HPDE6-E6E7 (cell line): ENCODE results near the gene ARSB.

ENCODE experiments used
- DNase-seq: peaks from one replicate; pipeline ENCODE4 v3.0.0; 2011; ENCODE audit warnings: missing footprints; ENCODE audit errors: extremely low spot score

ARSB gene

DNA sequence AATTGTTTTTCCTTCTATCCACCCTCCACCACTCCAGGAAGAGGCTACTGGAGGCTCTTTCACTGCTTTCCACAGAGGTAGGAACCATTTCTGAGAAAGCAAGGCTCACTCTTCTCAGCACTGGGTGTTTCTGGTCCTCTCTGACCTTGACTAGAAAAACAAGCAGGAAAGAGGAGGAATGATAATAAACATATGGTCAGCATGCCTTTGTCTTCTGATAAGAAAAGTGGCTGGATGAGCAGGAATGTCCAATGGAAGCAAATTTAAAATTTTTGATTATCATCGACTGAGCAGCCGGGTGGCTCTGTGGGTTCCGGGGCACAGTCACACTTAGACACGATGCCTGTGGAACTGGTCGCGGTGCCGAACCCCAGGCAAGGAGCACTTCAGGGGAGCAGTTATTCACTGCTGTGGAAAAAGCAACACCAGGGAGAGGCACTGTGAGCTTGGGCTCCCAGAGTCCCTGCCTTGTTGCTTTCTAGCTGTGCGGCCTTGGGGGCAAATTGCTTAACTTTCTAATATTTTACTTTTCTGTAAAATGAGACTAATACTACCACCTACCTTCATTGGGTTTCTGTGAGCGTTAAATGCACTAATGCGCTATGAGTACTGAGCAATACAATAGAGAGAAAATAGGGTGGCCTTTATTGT, 179.5 kb downstream of the ARSB start:
- DNase-seq: no peak

DNA sequence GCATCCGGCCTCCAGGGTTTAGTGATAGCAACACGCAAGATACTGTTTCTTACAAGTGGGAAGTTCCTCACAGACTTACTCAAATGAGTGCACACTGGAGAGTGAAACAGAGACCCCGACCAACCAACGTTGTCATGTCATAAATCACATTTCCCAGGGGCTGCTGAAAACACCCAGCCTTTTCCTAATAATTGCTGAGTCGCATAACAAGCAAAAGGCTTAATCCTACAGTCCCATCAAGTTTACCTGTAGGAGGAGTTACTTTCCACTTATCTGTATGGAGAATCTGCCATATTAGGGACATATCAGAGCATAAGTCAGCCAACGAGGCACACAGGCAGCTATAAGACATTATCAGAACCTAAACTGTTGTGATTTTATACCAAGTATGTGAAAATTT, 180.1 kb downstream of the ARSB start:
- no peak for DNase-seq

DNA sequence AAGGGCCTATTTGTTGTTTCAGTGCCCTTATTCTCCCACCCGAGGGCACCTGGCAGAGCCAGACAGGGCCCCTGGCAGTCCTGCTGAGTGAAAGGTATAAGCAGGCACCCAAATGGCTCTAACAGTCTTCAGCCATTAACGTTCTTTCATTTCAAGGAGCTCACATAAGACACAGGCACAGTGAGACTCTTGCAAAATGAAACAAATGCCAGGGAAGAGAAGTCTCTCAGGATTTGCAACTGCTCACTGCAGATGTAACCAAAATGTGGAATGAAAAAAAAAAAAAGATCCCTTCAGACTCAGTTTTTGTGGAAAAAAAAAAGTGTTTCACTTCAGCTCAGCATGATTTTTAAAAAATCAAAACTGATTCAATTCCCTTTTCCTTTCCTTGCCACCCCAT, 181.2 kb downstream of the ARSB start:
- no peak for DNase-seq

DNA sequence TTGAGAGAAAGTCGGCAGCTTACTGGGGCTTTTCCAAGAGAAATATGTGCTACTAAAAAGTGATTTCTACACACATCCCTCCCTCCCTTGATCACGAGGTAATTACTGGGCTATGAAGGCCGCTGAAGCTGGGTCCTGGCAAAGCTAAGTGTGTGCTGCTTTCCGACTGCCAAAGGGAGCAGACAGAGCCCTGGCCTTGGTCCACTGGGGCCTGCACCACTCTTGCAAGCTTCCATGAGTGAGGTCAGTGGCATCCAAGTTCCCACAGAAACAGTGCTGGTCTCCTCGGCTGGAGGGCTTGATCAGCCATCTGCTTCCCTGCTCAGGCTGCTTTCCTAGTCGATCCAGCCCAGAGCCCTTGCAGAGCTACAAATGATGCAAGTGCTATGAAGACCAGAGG, 181.8 kb downstream of the ARSB start:
- DNase-seq: no peak

DNA sequence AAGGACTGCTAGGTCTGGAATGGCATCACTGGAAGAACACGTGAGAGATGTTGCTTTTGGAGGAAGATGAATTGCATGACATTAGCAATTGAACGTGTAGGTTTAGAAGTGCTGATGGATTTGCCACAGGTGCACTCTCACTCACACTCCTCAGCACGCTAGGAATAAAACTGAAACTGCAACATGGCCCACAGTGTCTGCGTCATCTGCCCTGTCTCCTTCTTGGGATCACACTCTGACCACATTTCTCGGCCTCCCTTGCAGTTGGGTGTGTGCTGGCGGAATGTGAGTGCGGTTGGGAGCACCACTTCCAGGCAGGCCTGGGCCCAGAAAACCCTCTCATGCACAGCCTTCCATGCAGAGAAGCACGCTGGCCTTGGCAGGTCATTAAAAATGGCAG, 183.7 kb downstream of the ARSB start:
- no peak for DNase-seq

DNA sequence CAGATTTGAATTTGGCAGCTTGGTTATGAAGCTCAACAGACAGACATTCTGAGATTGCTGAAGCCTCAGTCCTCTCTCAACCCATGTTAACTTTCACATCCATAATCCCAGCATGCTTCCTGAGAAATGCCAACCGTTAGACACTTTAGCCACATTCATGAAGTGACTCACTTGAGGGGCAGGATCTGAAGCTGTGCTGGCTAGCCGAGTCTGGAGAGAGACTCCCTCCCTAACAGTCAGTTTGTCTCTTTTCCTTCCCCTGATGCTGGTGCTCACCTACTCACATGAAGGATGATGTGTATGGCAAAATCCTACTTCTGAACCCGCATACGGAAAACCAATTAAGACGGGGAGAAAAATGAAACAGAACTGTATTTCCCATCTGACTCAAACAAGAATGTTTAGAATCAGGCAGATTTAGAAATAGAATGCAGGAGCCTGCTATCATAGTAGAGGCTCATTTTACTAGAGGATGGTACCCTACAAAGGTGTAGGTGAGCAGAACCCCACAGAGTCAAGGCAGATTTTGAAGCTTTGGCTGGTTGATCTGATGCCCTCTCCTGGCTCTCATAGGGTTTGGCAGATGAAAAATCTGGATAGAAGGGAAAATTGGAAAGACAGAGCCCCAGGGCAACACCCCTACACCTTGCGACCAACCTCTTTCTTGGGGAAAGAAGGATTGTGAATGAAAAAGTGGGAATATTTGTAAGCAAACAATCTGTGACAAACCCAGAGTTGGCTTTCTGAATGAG, 185.7 kb downstream of the ARSB start:
- DNase-seq: no peak

DNA sequence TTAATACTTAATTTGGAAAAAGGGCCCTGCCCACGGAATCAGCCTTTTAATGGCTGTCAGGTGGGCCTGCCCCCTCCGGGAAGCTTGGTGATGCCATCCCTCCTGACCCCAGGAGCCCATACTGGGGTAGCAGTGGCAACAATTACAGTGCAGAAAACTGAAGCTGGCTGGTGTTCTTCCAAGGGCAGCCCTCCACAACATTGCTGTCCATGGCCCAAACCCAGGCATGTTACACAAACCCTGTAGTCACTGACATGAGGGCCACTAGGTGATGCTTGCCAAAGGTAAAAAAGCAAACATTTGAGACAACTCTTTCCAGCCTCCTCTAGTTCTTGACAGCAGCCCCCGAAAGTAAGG, 186.5 kb downstream of the ARSB start:
- no peak for DNase-seq

DNA sequence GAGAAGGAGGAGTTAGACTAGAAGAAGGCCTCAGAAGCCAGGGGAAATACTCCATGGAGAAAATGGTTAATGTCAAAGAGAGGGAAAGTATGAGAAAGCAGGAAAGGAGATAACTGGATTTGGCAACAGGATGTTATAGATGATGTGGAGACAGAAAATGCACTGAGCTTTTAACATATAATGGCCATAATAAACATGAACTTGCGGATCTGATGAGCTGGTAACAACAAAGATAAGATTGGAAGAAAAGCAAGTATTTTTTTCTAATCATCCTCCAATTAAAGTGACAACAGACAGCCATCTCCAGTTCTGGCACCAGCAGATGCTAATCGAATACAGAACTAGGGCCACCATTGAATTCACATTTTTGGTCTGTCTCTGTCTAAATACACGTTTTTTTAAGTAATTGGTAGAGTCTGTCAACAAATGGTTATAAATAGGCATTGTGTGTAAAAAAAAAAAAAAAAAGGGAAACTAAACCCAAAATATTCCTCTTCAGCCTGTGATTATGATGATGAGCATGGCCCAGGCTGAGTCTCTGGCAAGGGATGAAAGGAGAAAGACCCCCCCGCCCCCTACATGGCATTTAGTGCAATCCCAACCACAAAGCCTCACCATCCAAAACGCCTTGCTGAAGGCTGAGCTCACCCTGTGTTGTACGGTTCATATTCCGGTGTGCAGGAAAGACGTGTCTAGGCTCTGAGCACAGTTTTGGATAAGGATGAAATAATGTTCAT, 187.0 kb downstream of the ARSB start:
- no peak for DNase-seq

DNA sequence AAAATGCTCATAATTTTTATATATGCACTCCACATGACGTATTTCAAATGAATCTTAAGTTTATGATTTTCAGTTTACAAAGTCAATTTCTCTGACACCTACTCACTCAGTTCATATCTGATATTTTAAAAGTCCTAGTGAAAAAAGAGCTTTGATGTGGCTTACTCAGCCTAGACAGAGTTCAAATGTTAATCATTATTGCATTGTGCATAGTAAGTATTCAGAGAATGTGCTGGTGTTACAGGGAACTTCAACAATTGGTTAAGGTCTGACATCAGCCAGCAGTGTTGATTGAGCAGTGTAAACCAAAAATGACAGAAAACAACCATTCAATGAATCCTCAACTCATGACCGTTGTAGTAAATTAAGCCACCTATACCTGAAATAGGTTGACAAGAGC, 189.4 kb downstream of the ARSB start:
- peak; percentile 23 for DNase-seq

DNA sequence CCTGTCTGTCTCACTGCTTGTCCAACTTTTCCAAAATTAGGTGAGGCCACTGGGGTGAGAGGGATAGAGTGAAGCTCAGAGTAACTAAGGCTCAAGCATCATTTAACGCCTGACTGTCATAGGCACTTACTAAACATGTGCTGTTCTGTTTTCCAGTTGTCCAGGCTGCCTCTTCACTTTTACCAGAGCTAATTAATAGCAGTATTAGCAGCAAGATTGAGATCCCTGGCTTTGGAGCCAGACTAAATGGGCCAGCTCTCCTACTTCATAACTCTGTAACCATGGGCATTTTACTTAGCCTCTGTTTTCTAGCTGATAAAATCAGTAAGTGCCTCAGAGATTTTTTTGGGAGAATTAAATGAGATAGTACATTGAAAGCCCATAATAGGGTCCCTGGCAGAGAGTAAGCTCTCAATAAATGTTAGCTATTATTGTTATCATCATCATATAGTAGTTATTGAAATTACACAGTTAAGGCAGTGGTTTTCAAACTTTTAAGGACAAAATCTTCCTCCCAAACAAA, 190.4 kb downstream of the ARSB start:
- no peak for DNase-seq

DNA sequence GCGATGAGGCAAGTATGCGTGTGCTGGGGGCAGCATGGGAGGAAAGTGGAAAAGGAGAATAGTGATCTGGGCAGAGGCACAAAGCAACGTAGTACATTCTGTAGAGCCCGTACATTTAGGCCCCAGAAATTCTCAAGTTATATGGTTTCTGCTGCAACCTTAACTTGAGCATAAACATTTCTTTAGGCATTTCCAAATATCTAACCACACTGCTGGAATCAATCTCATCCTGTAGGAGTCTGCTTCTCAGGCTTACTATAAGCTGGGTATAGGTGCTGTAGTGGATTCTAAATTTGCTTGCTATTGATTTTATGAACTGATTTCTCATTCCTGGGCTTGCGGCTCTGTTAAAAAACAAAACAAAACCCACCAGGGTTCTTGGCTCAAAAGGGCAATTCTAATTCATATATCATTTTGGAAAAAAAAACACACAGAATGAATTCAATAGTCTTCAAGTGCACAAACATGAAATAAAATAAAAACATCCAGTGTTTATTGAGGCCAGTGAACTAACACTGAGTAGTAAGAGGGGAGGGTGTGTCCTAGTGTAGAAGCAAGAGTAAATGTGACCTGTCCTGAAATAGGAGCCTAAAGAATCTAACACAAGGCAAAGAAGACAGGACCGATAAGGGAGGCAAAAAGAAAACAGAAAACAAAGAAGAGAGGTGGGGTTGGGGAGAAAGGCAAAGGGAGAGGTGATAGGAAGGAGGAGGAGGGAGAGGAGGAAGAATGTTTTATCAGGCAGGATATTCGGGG, 191.0 kb downstream of the ARSB start:
- DNase-seq: no peak

DNA sequence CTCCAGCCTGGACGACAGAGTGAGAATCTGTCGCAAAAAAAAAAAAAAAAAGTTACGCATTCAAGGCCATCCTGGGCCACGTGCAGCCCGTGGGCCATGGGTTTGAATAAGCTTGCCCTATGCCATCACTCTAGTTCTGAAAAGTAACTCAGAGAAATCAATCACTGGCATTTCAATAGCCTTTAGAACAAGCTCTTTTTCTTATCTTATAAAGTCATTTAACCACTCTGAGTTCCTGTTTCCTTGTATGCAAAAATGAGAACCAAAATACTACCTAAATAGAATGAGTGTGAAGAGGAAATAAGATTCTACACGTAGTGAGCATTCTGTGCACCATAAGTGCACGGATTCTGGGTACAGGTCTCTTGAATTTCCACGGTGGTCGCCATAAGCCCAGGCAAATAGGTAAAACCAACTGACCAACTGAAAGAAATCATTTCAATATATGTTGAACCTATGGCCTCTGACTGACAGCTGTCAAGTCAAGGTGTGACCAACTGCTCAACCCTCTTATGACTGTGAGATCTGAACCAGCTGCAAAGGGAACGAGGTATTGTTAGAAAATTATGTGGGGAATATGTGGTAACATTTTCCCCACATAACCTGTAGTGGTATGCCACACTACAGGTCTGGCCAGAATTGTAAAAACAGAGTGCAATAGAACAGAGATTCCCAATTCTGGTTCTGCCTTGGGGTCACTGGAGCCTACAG, 192.6 kb downstream of the ARSB start:
- DNase-seq: no peak

DNA sequence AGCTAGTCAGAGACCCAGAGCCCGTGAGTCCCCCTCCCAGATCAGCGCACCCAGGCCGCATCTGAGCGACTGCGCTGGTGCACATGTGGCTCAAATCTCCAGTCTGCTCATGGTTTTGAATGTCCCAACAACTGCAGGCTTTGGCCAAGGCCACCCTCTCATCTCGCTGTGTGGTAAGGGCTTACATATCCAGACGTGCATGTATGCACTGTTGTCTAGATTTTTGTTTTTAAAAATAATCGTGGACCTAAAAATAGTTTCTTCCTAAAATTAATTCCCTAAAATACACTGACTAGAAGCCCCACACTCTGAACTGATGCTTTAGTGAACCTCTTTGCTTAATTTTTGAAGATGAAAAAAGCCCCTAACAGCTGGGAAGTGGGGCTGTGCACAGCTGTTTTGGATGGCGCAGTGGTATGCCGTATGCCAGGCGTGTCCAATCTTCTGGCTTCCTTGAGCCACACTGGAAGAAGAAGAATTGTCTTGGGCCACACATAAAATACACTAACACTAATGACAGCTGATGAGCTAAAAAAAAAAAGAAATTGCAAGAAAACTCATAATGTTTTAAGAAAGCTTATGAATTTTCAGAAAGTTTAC, 193.5 kb downstream of the ARSB start:
- no peak for DNase-seq

DNA sequence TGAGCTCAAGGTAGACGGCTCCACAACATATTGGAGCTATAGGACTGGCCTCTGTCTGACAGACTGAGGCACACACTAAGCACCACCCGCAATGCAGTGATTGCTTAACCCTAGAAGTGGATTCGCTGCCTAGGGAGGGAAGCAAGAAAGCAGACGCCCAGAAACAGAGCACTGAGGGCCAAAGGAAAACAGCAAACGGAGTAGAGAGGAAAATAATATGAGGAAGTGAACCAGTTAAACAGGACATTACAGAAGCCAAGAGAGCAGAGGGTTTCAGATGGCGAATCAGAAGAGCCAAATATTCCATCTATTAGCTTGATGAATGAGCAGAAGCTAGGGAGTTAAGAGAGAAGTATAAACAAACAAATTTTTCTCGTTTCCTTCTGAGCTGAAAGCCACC, 197.3 kb downstream of the ARSB start:
- DNase-seq: no peak

DNA sequence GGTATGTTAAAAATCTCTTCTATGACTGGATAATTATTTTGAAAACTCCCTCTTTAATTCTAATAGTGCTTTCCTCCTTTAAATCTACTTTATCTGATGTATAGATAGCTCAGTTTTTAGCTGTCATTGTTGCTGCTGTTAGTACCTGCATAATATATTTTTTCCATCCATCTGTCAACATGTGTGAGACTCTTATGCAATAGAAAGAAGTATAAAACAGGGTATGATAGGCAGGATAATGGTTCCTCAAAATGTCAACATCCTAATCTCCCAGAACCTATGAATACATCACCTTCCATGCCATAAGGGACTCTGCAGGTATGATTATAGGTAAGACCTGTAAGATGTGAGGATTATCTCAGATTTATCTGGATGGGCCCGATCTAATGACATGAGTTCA, 199.7 kb downstream of the ARSB start:
- no peak for DNase-seq

DNA sequence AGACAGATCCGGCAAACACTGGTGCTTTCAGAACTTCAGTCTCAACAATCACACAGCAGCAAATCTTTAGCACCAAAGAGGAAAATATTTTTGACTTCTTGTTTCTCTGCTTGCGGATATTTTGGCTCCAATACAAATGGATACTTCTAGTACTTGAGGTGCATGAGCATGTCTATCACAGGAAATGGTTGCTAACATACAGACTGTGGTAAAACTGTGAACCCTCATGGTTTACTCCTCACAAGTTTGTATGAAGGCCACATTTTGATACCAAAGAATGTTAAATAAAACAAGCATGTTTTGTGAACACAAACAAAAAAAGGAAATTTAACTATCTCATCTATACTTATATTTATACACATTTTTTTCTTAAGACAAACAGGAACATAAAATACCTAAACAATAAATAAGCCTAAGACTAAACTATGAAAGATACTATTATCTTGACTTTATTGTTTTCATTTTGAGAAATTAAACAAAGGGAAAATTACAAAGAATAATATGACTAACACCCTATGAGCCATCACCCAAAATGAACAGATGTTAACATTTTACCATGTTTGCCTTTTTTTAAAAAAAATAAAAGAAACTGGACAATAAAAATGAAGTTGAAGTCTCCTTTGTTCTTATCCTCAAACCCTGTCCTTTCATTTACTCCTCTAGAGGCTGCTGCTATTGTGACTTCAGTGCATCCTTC, 201.5 kb downstream of the ARSB start:
- no peak for DNase-seq

DNA sequence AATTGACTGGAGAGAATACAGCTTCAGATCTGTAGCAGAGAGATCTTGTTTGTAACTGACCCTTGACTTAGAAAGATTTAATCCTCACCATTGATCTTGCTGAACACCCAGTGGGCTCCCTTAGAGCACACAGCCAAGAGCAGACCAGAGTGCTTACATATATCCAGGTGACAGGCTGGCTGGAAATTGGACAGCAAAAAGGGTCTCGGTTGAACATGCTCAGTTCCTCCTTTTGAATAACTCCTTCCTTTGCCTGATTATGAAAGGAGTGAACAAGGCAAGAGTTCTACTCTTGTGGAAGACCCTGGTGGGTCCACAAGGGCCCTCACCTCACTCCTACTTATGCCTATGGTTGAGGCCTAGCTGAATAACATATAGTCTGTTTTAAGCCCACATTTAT, 202.4 kb downstream of the ARSB start:
- DNase-seq: no peak

DNA sequence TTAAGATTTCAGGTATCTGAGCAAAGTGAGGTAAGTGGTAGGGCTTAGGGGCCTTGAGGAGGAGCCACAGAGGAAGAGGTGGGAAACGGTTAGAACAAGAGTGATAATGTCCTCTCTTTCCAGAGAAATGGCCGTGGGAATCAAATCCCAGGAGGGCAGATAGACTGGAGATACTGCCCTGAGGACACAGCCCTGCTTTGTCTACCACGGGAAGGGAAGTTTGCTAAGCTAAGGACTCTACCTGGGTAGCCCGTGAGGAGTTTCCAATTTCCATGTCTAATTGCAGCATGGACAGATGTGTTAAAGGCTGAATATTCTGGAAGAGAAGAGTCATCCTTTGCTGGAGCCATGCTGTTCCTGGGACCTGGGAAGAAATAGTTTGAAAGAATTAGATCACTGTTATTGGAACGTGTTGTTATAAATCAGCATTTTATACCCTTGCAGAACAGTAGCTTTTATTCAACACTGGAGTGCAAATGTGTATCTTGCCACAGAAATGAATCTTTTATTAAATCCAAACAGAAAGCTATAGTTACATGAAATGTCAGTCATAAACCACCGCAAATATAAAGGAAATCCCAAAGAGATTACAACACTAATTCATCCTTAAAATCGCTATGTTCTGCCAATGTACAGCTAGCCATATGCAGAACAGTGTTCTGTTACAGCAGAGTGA, 203.4 kb downstream of the ARSB start:
- DNase-seq: no peak

DNA sequence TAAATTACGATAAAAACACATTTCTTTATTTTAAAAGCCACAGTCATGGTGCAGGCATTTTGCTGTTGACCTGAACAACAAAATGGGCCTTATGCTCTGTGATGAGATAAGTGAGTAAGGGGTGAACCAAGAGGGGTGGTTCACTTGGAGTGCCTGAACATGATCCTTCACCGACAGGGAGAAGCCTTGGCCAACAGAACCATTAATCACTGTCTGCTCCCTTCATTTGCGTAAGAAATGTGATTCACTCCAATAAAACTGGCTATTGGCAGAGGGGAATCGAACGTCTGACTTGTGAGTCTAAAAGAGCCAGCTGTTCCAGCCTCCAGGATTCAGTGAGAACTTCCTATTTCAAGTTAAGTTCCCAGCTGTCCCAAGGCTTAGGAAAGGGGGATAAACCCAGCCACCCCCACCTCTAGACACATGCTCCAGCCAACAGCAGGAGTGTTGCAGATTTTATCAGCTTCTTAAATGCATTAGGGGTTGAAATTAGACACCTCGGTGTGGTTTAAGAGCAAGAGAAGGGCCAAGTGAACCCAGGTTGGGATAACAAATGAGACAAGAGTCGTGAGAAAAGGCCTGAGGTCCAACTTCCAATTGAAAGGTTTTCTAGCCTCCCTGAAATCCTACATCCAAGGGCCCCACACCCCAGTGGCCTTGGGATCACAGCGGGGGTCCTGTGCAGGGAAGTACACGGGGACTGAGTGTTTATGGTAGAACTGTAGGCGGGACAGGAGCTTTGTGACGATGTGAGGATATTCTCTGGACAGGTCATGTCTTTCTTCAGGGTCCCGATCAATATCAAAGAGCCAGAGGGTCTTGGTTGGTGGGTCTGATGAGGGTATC, 205.1 kb downstream of the ARSB start:
- DNase-seq: no peak
